Naive thymus-derived CD4-positive, alpha-beta T cell (primary cell): ENCODE measurements around the gene PTGIR. TPM values are rescaled to one million over a fixed set of nuclear protein-coding genes. Genes with fewer than 3 reads are reported as not detected.
A peak's percentile ranks its signal among the peaks of the same experiment; 100 is the strongest.

ENCODE experiments used
- ATAC-seq: fragments of 150-1000 bp; cut with Tn5 transposase; 2 replicates; pipeline ENCODE4 v1.10.0; 2021; ENCODE audit warnings: mild to moderate bottlenecking, moderate library complexity
- CTCF ChIA-PET: fragments of 350-600 bp; sonication (Branson Sonifier 250); formaldehyde crosslinking; loops from one replicate; lab custom pipeline; 2021; ENCODE audit warnings: antibody characterized with exemption; lab: Charles Lee
- POLR2A ChIA-PET: fragments of 350-600 bp; sonication (Branson Sonifier 250); formaldehyde crosslinking; loops from one replicate; lab custom pipeline; 2021; ENCODE audit warnings: antibody characterized with exemption, inconsistent platforms; lab: Charles Lee
- DNase-seq, 9 donors: peaks; one replicate each; pipeline versions ENCODE4 v3.0.0 to v3.0.0-alpha.2; 2020 to 2022; ENCODE audit warnings: mixed read lengths in 1 of 9
- H3K27ac ChIP-seq: one replicate; pipeline ENCODE4 v1.7.0; 2013; ENCODE audit warnings: mild to moderate bottlenecking, low read depth, low read length, moderate library complexity
- H3K27me3 ChIP-seq, 2 donors: one replicate each; pipeline ENCODE4 v1.7.0; 2013; ENCODE audit warnings: low read length in 2 of 2, mild to moderate bottlenecking in 2 of 2, moderate library complexity in 2 of 2; ENCODE audit not compliant: control insufficient read depth in 2 of 2, insufficient read depth in 2 of 2
- H3K36me3 ChIP-seq, 3 experiments: 1 replicate in 2 of 3; 2 replicates in 1 of 3; pipeline ENCODE4 v1.7.0; 2013; ENCODE audit warnings: low read length in 3 of 3, mild to moderate bottlenecking in 3 of 3, moderate library complexity in 1 of 3; ENCODE audit not compliant: insufficient read depth in 3 of 3, control insufficient read depth in 2 of 3
- H3K4me1 ChIP-seq, 2 donors: one replicate each; pipeline ENCODE4 v1.7.0; 2013; ENCODE audit warnings: low read length in 2 of 2, mild to moderate bottlenecking in 2 of 2, moderate library complexity in 1 of 2; ENCODE audit not compliant: control insufficient read depth in 2 of 2, insufficient read depth in 2 of 2
- H3K4me3 ChIP-seq: 2 replicates; pipeline ENCODE4 v1.7.0; 2013; ENCODE audit warnings: mild to moderate bottlenecking, low read length
- H3K9me3 ChIP-seq, 3 experiments: 1 replicate in 2 of 3; 2 replicates in 1 of 3; pipeline ENCODE4 v1.7.0; 2013; ENCODE audit warnings: low read length in 3 of 3; ENCODE audit not compliant: control insufficient read depth in 2 of 3
- H3K27ac Mint-ChIP-seq, 9 donors: one replicate each; pipeline ENCODE4 v1.8.0; 2020 to 2022; ENCODE audit warnings: mixed read lengths in 9 of 9, mild to moderate bottlenecking in 8 of 9, moderate library complexity in 5 of 9, inconsistent platforms in 2 of 9
- H3K27me3 Mint-ChIP-seq, 5 donors: one replicate each; pipeline ENCODE4 v1.8.0; 2021 to 2022; ENCODE audit warnings: mixed read lengths in 5 of 5, mild to moderate bottlenecking in 1 of 5
- H3K36me3 Mint-ChIP-seq, 5 donors: one replicate each; pipeline ENCODE4 v1.8.0; 2020 to 2022; ENCODE audit warnings: mixed read lengths in 5 of 5, mild to moderate bottlenecking in 3 of 5, inconsistent platforms in 1 of 5
- H3K4me1 Mint-ChIP-seq, 7 donors: one replicate each; pipeline ENCODE4 v1.8.0; 2020 to 2022; ENCODE audit warnings: mixed read lengths in 7 of 7, mild to moderate bottlenecking in 3 of 7, inconsistent platforms in 1 of 7
- H3K4me3 Mint-ChIP-seq, 10 donors: one replicate each; pipeline ENCODE4 v1.8.0; 2020 to 2022; ENCODE audit warnings: mild to moderate bottlenecking in 10 of 10, mixed read lengths in 10 of 10, moderate library complexity in 6 of 10, inconsistent platforms in 2 of 10
- H3K9me3 Mint-ChIP-seq, 11 donors: one replicate each; pipeline ENCODE4 v1.8.0; 2020 to 2022; ENCODE audit warnings: mixed read lengths in 11 of 11, mild to moderate bottlenecking in 4 of 11, inconsistent platforms in 1 of 11, moderate library complexity in 1 of 11
- intact Hi-C, 2 donors: fragments of 100-400 bp; cut with micrococcal nuclease; formaldehyde crosslinking; loops; one replicate each; pipeline ENCODE4 v1.15.1; 2023
- polyA plus RNA-seq, 2 donors: library from polyadenylated mRNA; unstranded; fragments of 300-500 nt; fragmentation: Illumina TruSeq; gene quantifications; one replicate each; pipeline ENCODE4 v1.2.3, GENCODE V29; 2021
- total RNA-seq, 6 experiments: library from RNA in 5 of 6; stranded (reverse) in 5 of 6; gene quantifications; 1 replicate in 5 of 6; 2 replicates in 1 of 6; pipeline ENCODE4 v1.2.3 and lab custom pipeline; 2021 to 2026

Gene PTGIR
- total and polyA plus RNA-seq, 7 experiments from 2014 or later = 4.2 to 99.1 (median 5.1) TPM

DNA sequence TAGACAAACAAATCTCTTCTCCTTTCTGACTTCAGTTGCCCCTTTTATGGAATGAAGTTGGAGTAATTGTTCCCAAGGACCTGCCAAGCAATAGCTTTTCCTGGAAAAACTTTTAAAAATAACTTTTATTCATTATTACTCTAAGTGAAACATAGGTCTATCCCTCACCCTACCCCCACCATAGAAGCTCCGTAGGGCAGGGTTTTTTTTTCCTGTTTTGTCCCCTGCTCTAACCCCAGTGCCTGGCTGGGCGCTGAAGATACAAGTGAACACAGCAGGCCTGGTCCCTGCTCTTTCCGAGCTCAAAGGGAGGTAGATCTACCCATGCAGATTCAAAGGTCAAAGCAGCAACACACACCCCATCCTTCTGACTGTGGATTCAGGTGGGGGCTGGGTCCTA, 19.8 kb upstream of the PTGIR start:
- ATAC-seq (no peak), DNase-seq (no peak)
- ChIA-PET POLR2A (interaction anchor here (0.9 to 1.0 kb wide), 2 partner anchors 14 to 16 kb away, joined by 3 read pairs; partner anchors contain the start of gene DACT3), CTCF (interaction anchor here (1.6 kb wide), 1 partner anchor 84 kb away, joined by 3 read pairs; no protein-coding TSS in a partner anchor)
- Histone ChIP-seq H3K27ac (no peak overlapping the region), H3K36me3 (no peaks in the 10 kb centered on the region), H3K27me3 (peaks cover 2 to 3% of the 10 kb centered on the region in 2 donors), H3K9me3 (peaks cover 0 to 5% (median 0%) of the 10 kb centered on the region in 3 experiments), H3K4me3 (no peak overlapping the region), H3K4me1 (peaks cover under 1 to 12% of the 10 kb centered on the region in 2 donors)
- H3K27me3 Mint-ChIP-seq = peaks cover 7 to 59% (median 20%) of the 10 kb centered on the region in 5 donors
- H3K4me3 Mint-ChIP-seq = no peak overlapping the region
- peaks cover 0 to 8% (median 4%) of the 10 kb centered on the region in 5 donors for H3K36me3 Mint-ChIP-seq
- H3K4me1 Mint-ChIP-seq = peaks cover under 1 to 18% (median 8%) of the 10 kb centered on the region in 7 donors
- H3K9me3 Mint-ChIP-seq = peaks cover 0 to 29% (median 6%) of the 10 kb centered on the region in 11 donors
- intact Hi-C loops = no loop called here
- no peak overlapping the region for H3K27ac Mint-ChIP-seq

DNA sequence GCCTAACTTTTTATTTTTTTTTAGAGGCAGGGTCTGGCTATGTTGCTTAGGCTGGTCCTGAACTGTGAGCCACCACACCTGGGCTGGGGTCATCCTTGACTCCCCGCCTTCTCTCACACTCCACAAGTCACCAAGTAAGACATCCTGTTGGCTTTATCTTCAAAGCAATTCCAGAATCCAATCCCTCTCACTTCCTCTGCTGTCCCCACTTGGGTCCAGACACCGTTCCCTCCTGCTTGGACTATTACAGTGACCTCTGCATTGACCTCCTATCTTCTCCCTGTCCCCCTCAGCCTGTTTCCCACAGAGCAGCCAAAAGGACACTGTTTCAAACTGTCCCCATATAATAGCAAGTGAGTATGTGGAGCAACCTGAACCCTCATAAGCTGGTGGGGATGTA, 15.8 kb upstream of the PTGIR start:
- peaks cover 0 to 10% (median 0%) of the 10 kb centered on the region in 7 donors for H3K4me1 Mint-ChIP-seq
- H3K27me3 Mint-ChIP-seq = peaks cover 0 to 35% (median 8%) of the 10 kb centered on the region in 5 donors
- intact Hi-C loops = no loop called here
- DNase-seq = no peak
- Histone ChIP-seq H3K27me3 (no peaks in the 10 kb centered on the region), H3K36me3 (no peaks in the 10 kb centered on the region), H3K9me3 (no peaks in the 10 kb centered on the region), H3K4me3 (no peak overlapping the region), H3K27ac (no peak overlapping the region), H3K4me1 (peaks cover 16 to 22% of the 10 kb centered on the region in 2 donors)
- H3K27ac Mint-ChIP-seq = peak overlapping the region in 1 of 9 donors; percentile 10
- H3K36me3 Mint-ChIP-seq = peaks cover 0 to 3% (median 0%) of the 10 kb centered on the region in 5 donors
- peaks cover 0 to 3% (median 0%) of the 10 kb centered on the region in 11 donors for H3K9me3 Mint-ChIP-seq
- no peak for ATAC-seq
- CTCF ChIA-PET = no interaction called here
- H3K4me3 Mint-ChIP-seq = peak overlapping the region in 8 of 10 donors; percentile 11 to 73 (median 42)
- POLR2A ChIA-PET = interaction anchor here (0.6 to 0.7 kb wide), 2 partner anchors 12 to 110 kb away, joined by 3 to 5 read pairs; no protein-coding TSS in a partner anchor

DNA sequence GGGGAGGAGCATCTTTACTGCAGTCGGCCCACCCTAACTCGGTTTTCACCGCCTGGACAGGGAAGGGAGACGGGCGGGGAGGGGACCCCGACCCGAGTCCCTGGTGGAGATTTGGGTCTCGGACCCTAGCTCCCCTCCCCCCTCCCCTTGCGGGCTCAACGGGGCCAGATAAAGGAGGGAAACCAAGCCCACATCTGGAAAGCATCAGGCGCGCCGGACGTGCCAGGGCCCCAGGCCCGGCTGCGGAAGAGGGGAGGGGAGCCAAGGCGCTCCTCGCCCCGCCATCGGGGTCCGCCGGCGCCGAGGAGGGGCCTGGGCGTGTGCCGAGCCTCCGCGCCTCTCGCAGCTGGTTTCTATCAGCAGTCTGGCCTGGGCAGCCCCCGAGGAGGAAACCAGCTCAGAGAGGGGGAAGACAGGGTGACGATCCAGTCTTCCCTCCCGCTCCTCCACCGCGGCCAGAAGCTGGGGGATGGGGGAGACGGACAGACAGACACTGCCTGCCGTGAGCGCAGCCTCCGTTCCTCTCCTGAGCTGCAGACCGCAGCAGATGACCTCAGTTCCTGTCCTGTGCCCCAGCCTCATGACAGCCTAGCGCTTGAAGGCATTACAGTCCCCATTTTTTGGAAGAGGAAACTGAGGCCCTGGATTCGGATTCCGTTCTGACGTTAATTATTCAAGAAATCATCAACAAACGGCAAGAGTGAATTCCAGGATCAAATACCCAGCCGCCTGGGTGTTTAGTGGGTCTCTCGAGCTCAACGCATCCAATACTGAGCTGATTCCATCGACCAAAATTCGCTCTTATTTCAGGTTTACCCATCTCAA, 14.7 kb upstream of the PTGIR start:
- CTCF ChIA-PET = interaction anchor here (0.7 kb wide), 1 partner anchor 21 kb away, joined by 3 read pairs; no protein-coding TSS in a partner anchor
- Histone ChIP-seq H3K4me3 (peak overlapping the region; percentile 48), H3K27me3 (no peaks in the 10 kb centered on the region), H3K36me3 (no peaks in the 10 kb centered on the region), H3K27ac (peak overlapping the region; percentile 72), H3K4me1 (peaks cover 16 to 22% of the 10 kb centered on the region in 2 donors), H3K9me3 (no peaks in the 10 kb centered on the region)
- intact Hi-C loops = no loop called here
- Mint-ChIP-seq H3K4me3 (peak overlapping the region in 5 of 10 donors; percentile 12 to 71 (median 51)), H3K36me3 (no peaks in the 10 kb centered on the region), H3K9me3 (no peaks in the 10 kb centered on the region), H3K27ac (peak overlapping the region in 1 of 9 donors; percentile 7), H3K4me1 (peaks cover 0 to 16% (median 7%) of the 10 kb centered on the region in 7 donors), H3K27me3 (peaks cover 0 to 29% (median 5%) of the 10 kb centered on the region in 5 donors)
- peak in 1 of 9 donors; percentile 49 for DNase-seq
- POLR2A ChIA-PET = interaction anchor here (0.7 to 1.1 kb wide), 2 partner anchors 13 to 22 kb away, joined by 3 to 5 read pairs; no protein-coding TSS in a partner anchor
- ATAC-seq = peak; percentile 21

DNA sequence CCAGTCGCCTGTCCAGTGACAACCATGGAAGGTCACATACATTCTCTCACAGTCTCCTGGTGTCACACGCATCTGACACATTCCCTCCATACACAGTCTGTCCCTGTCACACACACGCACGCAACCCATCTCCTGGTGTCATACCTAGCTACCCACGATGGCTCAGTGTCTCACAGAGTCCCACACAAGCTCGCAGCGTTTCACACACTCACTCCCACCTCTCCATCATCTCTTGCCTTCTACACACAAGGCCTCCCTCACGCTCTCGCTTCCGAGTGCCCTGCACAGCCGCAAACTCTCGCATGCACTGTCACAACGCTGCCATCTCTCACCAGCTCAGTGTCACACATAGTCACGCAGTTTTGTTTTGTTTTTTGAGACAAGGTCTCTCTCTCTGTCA, 12.3 kb upstream of the PTGIR start:
- intact Hi-C loops = no loop called here
- no peak for DNase-seq
- Histone ChIP-seq H3K27ac (peak overlapping the region; percentile 72), H3K27me3 (no peaks in the 10 kb centered on the region), H3K4me3 (no peak overlapping the region), H3K4me1 (peaks cover 28 to 32% of the 10 kb centered on the region in 2 donors), H3K9me3 (no peaks in the 10 kb centered on the region), H3K36me3 (no peaks in the 10 kb centered on the region)
- Mint-ChIP-seq H3K9me3 (no peaks in the 10 kb centered on the region), H3K4me1 (peaks cover 10 to 37% (median 22%) of the 10 kb centered on the region in 7 donors), H3K27me3 (peaks cover 0 to 22% (median 5%) of the 10 kb centered on the region in 5 donors), H3K4me3 (no peak overlapping the region), H3K27ac (no peak overlapping the region), H3K36me3 (peaks cover 0 to 3% (median 0%) of the 10 kb centered on the region in 5 donors)
- CTCF ChIA-PET = interaction anchor here (0.6 to 1.9 kb wide), 9 partner anchors 15 to 97 kb away, joined by 3 to 9 read pairs (median 5); partner anchors contain the start of gene DACT3
- POLR2A ChIA-PET = interaction anchor here (0.6 to 0.9 kb wide), 2 partner anchors 25 to 27 kb away, joined by 5 read pairs; no protein-coding TSS in a partner anchor
- ATAC-seq = no peak

DNA sequence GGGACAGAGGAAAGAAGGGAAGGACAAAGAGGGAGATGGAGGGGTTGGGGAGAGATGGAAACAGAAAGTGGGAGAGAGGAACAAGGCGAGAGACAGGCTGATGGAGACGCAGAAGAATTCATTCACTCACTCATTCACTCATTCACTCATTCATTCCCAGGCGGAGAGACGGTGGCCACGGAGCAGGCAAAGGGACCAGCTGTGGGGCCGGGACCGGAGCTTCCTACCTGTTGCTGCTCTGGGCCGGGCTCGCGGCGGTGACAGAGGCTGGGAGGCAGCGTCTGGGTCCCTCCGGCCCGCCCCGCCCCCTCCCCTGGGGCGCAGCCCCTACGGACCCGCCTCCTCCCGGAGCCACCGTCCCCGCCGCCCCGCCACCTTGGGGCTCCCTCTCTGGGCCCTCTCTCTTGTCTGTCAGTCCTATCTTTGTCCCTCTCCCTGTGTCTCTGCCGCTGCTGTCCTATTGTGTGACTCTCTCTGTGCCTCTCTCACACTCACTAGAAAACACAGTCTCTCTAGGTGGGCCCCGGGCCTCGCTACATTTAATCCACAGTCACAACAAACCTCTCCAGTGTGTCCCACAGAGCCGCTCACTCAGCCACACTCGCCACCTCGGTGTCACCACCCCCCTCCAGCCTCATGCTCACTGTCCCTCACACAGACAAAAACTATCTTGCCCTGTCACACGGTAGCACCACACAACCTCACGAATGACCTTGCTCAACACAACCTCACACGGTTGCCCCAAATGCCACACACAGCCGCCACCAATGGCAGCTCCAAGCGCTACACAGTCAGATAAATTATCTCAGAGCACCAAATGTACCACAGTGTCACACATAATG, 11.3 kb upstream of the PTGIR start, which contains the start of gene GNG8:
Gene GNG8 (minus strand): TSS at position 283 of the 842 bp plus-strand sequence. CDS start 1,520 bp downstream, outside the sequence.
- Histone ChIP-seq H3K27ac (peak within 1 kb of the TSS; percentile 57), H3K27me3 (no peaks in the 10 kb centered on the region), H3K4me3 (no peak within 1 kb of the TSS), H3K4me1 (peaks cover 28 to 32% of the 10 kb centered on the region in 2 donors), H3K36me3 (no peaks in the 10 kb centered on the region), H3K9me3 (no peaks in the 10 kb centered on the region)
- H3K36me3 Mint-ChIP-seq = peaks cover 0 to 3% (median 0%) of the 10 kb centered on the region in 5 donors
- DNase-seq (peak in 2 of 9 donors; percentile 31 to 47), ATAC-seq (no peak)
- POLR2A ChIA-PET = interaction anchor here (0.8 to 1.1 kb wide), 3 partner anchors 12 to 25 kb away, joined by 3 to 6 read pairs (median 4); partner anchors contain the start of gene DACT3
- no peaks in the 10 kb centered on the region for H3K9me3 Mint-ChIP-seq
- CTCF ChIA-PET = interaction anchor here (1.6 to 1.9 kb wide), 3 partner anchors 20 to 26 kb away, joined by 5 to 9 read pairs (median 9); partner anchors contain the start of gene DACT3
- H3K4me1 Mint-ChIP-seq = peaks cover 10 to 37% (median 22%) of the 10 kb centered on the region in 7 donors
- peak within 1 kb of the TSS in 5 of 9 donors; percentile 48 to 88 (median 84) for H3K27ac Mint-ChIP-seq
- intact Hi-C loops = loop anchor here in 1 of 2 donors (2.0 kb wide), 1 partner anchor 477 kb away; the partner anchor contains the start of gene ZC3H4
- H3K27me3 Mint-ChIP-seq = peaks cover 0 to 20% (median 5%) of the 10 kb centered on the region in 5 donors
- peak within 1 kb of the TSS in 7 of 10 donors; percentile 58 to 90 (median 69) for H3K4me3 Mint-ChIP-seq
